ENCODE measurements around the gene OTOG. TPM values are rescaled to one million over a fixed set of nuclear protein-coding genes. Genes with fewer than 3 reads are reported as not detected.

OTOG gene
- total RNA-seq, 3 donors from 2014 or later, result not detected

- Mint-ChIP-seq H3K4me3 (no peak overlapping the region), H3K27me3 (ENCODE audit: low read depth) (peaks cover 11% of the 10 kb centered on the region), H3K36me3 (ENCODE audit: insufficient read depth) (no peaks in the 10 kb centered on the region), H3K9me3 (no peaks in the 10 kb centered on the region), H3K4me1 (ENCODE audit: low read depth) (no peaks in the 10 kb centered on the region)
- ATAC-seq, result peak; percentile 58 to 71
- DNase-seq, result no peak
Measured at GRCh38 chr11:17513853-17514252, 33.2 kb upstream of the OTOG start.

- ATAC-seq (no peak), DNase-seq (no peak)
- H3K36me3 Mint-ChIP-seq (ENCODE audit: insufficient read depth), result no peaks in the 10 kb centered on the region
- H3K27me3 Mint-ChIP-seq (ENCODE audit: low read depth), result peaks cover 8% of the 10 kb centered on the region
- no peaks in the 10 kb centered on the region for H3K9me3 Mint-ChIP-seq
- H3K4me3 Mint-ChIP-seq, result no peak overlapping the region
- no peaks in the 10 kb centered on the region for H3K4me1 Mint-ChIP-seq (ENCODE audit: low read depth)
Measured at GRCh38 chr11:17514476-17514875, 32.6 kb upstream of the OTOG start.

- H3K4me1 Mint-ChIP-seq (ENCODE audit: low read depth), result no peaks in the 10 kb centered on the region
- H3K27me3 Mint-ChIP-seq (ENCODE audit: low read depth), result peaks cover 10% of the 10 kb centered on the region
- ATAC-seq (no peak), DNase-seq (no peak)
- no peak overlapping the region for H3K4me3 Mint-ChIP-seq
- no peaks in the 10 kb centered on the region for H3K36me3 Mint-ChIP-seq (ENCODE audit: insufficient read depth)
- H3K9me3 Mint-ChIP-seq, result no peaks in the 10 kb centered on the region
Measured at GRCh38 chr11:17515443-17516176, 31.4 kb upstream of the OTOG start.

- Mint-ChIP-seq H3K27me3 (ENCODE audit: low read depth) (peaks cover 10% of the 10 kb centered on the region), H3K9me3 (no peaks in the 10 kb centered on the region), H3K4me3 (no peak overlapping the region), H3K36me3 (ENCODE audit: insufficient read depth) (no peaks in the 10 kb centered on the region), H3K4me1 (ENCODE audit: low read depth) (no peaks in the 10 kb centered on the region)
- no peak for ATAC-seq
- DNase-seq, result no peak
Measured at GRCh38 chr11:17516551-17517150, 30.4 kb upstream of the OTOG start.

- DNase-seq, result no peak
- no peaks in the 10 kb centered on the region for H3K9me3 Mint-ChIP-seq
- H3K4me3 Mint-ChIP-seq, result no peak overlapping the region
- H3K27me3 Mint-ChIP-seq (ENCODE audit: low read depth), result peaks cover 10% of the 10 kb centered on the region
- H3K36me3 Mint-ChIP-seq (ENCODE audit: insufficient read depth), result no peaks in the 10 kb centered on the region
- ATAC-seq, result no peak
- H3K4me1 Mint-ChIP-seq (ENCODE audit: low read depth), result no peaks in the 10 kb centered on the region
Measured at GRCh38 chr11:17517186-17517585, 29.9 kb upstream of the OTOG start.

GRCh38 chr11:17518366-17518765, 28.7 kb upstream of the OTOG start:
- peaks cover 7% of the 10 kb centered on the region for H3K27me3 Mint-ChIP-seq (ENCODE audit: low read depth)
- DNase-seq (no peak), ATAC-seq (no peak)
- no peak overlapping the region for H3K4me3 Mint-ChIP-seq
- no peaks in the 10 kb centered on the region for H3K4me1 Mint-ChIP-seq (ENCODE audit: low read depth)
- no peaks in the 10 kb centered on the region for H3K9me3 Mint-ChIP-seq
- no peaks in the 10 kb centered on the region for H3K36me3 Mint-ChIP-seq (ENCODE audit: insufficient read depth)

GRCh38 chr11:17519061-17519885, 27.8 kb upstream of the OTOG start:
- H3K27me3 Mint-ChIP-seq (ENCODE audit: low read depth), result peaks cover 7% of the 10 kb centered on the region
- DNase-seq (no peak), ATAC-seq (no peak)
- H3K4me3 Mint-ChIP-seq, result no peak overlapping the region
- H3K9me3 Mint-ChIP-seq, result no peaks in the 10 kb centered on the region
- no peaks in the 10 kb centered on the region for H3K4me1 Mint-ChIP-seq (ENCODE audit: low read depth)
- no peaks in the 10 kb centered on the region for H3K36me3 Mint-ChIP-seq (ENCODE audit: insufficient read depth)

GRCh38 chr11:17521106-17521900, 25.8 kb upstream of the OTOG start:
- Mint-ChIP-seq H3K4me1 (ENCODE audit: low read depth) (no peaks in the 10 kb centered on the region), H3K9me3 (no peaks in the 10 kb centered on the region), H3K27me3 (ENCODE audit: low read depth) (peaks cover 7% of the 10 kb centered on the region), H3K36me3 (ENCODE audit: insufficient read depth) (no peaks in the 10 kb centered on the region), H3K4me3 (no peak overlapping the region)
- ATAC-seq (no peak), DNase-seq (no peak)

- no peak for DNase-seq
- H3K9me3 Mint-ChIP-seq, result no peaks in the 10 kb centered on the region
- no peak for ATAC-seq
- H3K4me1 Mint-ChIP-seq (ENCODE audit: low read depth), result no peaks in the 10 kb centered on the region
- H3K4me3 Mint-ChIP-seq, result no peak overlapping the region
- peaks cover 5% of the 10 kb centered on the region for H3K27me3 Mint-ChIP-seq (ENCODE audit: low read depth)
- H3K36me3 Mint-ChIP-seq (ENCODE audit: insufficient read depth), result no peaks in the 10 kb centered on the region
Measured at GRCh38 chr11:17522655-17523054, 24.4 kb upstream of the OTOG start.

GRCh38 chr11:17524221-17524620, 22.8 kb upstream of the OTOG start:
- ATAC-seq (no peak), DNase-seq (no peak)
- Mint-ChIP-seq H3K36me3 (ENCODE audit: insufficient read depth) (no peaks in the 10 kb centered on the region), H3K4me1 (ENCODE audit: low read depth) (no peaks in the 10 kb centered on the region), H3K9me3 (no peaks in the 10 kb centered on the region), H3K4me3 (no peak overlapping the region), H3K27me3 (ENCODE audit: low read depth) (peaks cover 11% of the 10 kb centered on the region)

- Mint-ChIP-seq H3K27me3 (ENCODE audit: low read depth) (peaks cover 13% of the 10 kb centered on the region), H3K4me1 (ENCODE audit: low read depth) (no peaks in the 10 kb centered on the region), H3K36me3 (ENCODE audit: insufficient read depth) (no peaks in the 10 kb centered on the region), H3K4me3 (no peak overlapping the region), H3K9me3 (no peaks in the 10 kb centered on the region)
- ATAC-seq (no peak), DNase-seq (no peak)
Measured at GRCh38 chr11:17525570-17525969, 21.5 kb upstream of the OTOG start.

- ATAC-seq, result no peak
- no peak overlapping the region for H3K4me3 Mint-ChIP-seq
- H3K36me3 Mint-ChIP-seq (ENCODE audit: insufficient read depth), result no peaks in the 10 kb centered on the region
- peaks cover 11% of the 10 kb centered on the region for H3K27me3 Mint-ChIP-seq (ENCODE audit: low read depth)
- no peak for DNase-seq
- no peaks in the 10 kb centered on the region for H3K9me3 Mint-ChIP-seq
- no peaks in the 10 kb centered on the region for H3K4me1 Mint-ChIP-seq (ENCODE audit: low read depth)
Measured at GRCh38 chr11:17526326-17526725, 20.7 kb upstream of the OTOG start.

GRCh38 chr11:17526931-17527627, 20.0 kb upstream of the OTOG start:
- ATAC-seq (no peak), DNase-seq (no peak)
- H3K4me1 Mint-ChIP-seq (ENCODE audit: low read depth), result no peaks in the 10 kb centered on the region
- H3K9me3 Mint-ChIP-seq, result no peaks in the 10 kb centered on the region
- H3K27me3 Mint-ChIP-seq (ENCODE audit: low read depth), result peaks cover 11% of the 10 kb centered on the region
- H3K36me3 Mint-ChIP-seq (ENCODE audit: insufficient read depth), result no peaks in the 10 kb centered on the region
- no peak overlapping the region for H3K4me3 Mint-ChIP-seq

- peaks cover 11% of the 10 kb centered on the region for H3K27me3 Mint-ChIP-seq (ENCODE audit: low read depth)
- H3K4me1 Mint-ChIP-seq (ENCODE audit: low read depth), result no peaks in the 10 kb centered on the region
Measured at GRCh38 chr11:17527628-17527995, 19.4 kb upstream of the OTOG start.

More at GRCh38 chr11:17527628-17527995, 19.4 kb upstream of the OTOG start:
- no peak overlapping the region for H3K4me3 Mint-ChIP-seq
- DNase-seq (no peak), ATAC-seq (no peak)
- H3K9me3 Mint-ChIP-seq, result no peaks in the 10 kb centered on the region
- H3K36me3 Mint-ChIP-seq (ENCODE audit: insufficient read depth), result no peaks in the 10 kb centered on the region

All from activated T-cell treated with anti-CD3 and anti-CD28 coated beads, Interleukin-2, amount 50 U/mL, for 4 hours (primary cell).